Urothelium cell line (cell line): ENCODE data around the gene MET.

Experiments
- DNase-seq: peaks from one replicate; pipeline ENCODE4 v3.0.0; 2011; ENCODE audit warnings: low spot score, mixed read lengths
- FAIRE-seq: peaks from 2 replicates; lab custom pipeline; 2011; peaks lifted over from hg19 to GRCh38; lab: Jason Lieb, UNC

MET gene

DNA sequence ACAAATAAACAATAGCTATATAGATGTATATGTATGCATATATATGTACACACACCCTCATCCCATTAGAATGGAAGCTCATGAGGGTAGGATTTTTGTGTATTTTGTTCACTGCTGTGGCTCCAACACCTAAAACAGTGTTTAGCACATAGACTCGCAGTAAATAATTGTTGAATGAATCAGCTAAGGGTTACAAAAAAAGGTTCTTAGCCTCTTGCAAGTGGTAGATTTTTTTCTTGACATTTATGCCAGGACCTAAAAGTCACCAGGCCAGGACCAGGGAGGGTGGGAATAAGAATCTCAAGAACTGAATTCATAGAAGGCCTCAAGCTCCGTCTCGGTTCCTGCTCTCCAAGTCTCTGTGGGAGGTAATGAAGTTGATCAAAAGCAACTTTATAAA lies 107.9 kb downstream of the MET start:
- FAIRE-seq = no peak
- DNase-seq = no peak

DNA sequence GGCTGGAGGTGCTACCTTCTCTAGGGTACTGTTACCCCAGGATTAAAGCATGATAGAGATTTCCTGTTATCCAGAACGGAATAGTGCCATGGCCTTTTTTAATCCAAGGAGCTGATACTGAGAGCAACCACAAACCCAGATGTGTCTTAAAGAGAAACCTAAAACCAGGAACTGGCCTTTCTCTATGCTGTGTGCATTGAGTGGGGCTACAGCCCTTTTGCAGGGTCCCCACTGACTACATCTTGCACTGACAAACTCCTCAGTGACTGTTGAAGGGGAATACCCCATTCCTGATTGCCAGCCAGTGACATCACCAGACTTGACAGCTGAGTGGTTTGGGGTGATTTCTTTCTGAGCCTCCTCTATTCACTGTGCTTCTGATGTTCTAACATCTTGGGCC lies 108.5 kb downstream of the MET start:
- DNase-seq (no peak), FAIRE-seq (no peak)

DNA sequence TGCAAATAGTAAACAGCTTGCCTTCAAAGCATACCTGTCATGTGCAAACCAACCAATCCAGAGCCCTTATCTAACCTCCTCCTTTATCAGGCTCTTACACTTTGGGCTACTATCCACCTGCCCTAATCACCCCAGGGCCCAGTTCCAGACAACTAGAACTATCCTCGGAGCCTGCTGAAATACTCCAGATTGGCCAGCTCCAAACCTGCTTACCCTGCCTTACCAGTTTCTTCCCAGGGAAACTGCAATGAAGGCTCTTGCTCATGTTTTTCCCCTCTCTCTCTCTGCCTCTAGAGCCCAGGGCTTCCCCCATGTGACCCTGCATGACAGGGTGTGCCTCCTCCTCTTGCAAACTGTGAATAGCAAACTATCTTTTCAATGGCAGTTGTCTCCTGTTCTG lies 109.0 kb downstream of the MET start:
- DNase-seq (no peak), FAIRE-seq (no peak)

DNA sequence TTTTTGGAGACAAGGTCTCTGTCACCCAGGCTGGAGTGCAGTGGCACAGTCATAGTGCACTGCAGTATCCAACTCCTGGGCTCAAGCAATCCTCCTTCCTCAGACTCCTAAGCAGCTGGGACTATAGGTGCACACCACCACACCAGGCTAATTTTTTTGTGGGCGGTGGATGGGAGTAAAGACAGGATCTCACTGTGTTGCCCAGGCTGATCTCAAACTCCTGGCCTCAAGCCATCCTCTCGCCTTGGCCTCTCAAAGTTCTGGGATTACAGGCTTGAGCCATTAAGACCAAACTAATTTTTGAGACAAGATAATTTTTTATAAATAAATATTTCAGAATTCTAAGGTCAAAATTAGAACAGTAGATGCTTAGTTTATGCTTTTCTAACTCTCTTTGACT lies 109.6 kb downstream of the MET start:
- DNase-seq = no peak
- no peak for FAIRE-seq

DNA sequence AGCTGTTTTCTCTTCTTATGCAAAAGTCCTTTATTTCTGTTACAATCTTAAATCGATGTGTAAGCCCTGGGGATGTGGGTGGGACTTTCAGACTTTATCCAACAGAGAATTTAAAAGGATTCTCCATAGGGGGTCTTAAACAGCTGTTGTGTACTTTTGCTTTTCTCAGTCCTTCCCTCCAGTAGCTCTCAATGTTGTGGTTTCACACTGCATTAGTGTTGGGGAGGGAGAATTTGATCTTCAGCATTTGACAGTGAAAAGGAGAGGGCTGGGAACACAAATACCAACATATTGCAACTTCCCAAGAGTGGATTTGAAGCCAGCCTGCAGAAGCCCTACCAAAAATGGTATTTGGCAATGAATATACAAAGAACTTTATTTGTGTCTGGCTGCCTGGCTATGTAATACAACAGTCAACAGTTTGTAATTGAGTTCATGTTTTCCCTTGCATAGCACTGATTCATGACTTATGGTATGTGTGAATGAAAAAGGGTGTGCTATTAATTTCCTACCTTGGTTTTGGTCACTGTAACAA lies 110.2 kb downstream of the MET start:
- FAIRE-seq (no peak), DNase-seq (no peak)

DNA sequence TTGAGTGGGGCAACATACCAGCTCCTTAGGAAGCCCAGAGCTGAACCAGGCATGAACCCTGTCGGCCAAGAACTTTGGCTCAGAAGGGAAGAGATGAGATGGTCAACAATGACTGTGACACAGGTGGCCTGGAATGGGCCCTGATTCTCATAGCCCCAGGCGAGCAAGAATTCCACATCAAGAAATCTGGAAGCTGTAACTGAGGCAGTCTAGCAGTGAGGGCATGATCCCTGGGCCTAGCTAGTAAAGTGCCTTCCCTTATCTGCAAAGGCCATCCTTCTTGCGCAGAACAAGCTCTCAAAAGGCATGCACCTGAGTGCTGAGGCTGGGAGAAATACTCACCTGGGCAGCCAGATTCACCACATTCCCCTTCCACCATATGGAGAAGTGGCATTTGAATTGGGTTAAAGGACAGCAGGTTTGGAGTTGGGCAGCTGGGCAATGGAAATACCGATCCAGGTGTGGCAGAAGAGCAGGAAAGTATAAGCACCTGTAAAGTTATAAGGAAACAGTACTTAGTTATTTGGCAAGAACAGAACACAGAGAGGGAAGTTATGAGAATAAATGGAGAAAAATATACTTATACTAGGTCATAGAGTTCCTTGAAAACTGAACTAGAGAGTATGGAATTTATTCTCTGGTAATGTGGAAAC lies 111.8 kb downstream of the MET start:
- FAIRE-seq = no peak
- no peak for DNase-seq

DNA sequence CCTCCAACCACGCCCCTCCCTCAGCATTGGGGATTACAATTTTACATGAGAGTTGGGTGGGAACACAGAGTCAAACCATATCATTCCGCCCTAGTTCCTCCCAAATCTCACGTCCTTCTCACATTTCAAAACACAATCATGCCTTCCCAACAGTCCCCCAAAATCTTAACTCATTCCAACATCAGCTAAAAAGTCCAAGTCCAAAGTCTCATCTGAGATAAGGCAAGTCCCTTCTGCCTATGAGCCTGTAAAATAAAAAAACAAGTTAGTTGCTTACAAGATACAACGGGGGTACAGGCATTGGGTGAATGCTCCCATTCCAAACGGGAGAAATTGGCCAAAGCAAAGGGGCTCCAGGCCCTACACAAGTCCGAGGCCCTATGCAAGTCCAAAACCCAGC lies 112.7 kb downstream of the MET start:
- FAIRE-seq (no peak), DNase-seq (no peak)

DNA sequence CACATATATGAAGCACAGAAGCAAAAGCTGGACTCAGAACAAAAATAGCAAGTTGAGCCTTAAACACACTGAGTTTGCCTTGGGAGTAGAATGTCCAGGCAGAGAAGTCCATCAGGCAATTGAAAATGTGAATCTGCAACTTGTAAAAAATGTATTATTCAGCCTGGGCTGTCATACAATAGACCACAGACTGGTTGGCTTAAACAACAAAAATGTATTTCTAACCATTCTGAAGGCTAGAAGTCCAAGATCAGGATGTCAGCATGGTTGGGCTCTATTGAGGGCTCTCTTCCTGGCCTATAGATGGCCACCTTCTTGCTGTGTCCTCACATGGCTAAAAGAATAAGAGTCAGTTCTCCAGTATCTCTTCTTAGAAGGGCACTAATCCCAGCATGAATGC lies 113.8 kb downstream of the MET start:
- DNase-seq (no peak), FAIRE-seq (no peak)

DNA sequence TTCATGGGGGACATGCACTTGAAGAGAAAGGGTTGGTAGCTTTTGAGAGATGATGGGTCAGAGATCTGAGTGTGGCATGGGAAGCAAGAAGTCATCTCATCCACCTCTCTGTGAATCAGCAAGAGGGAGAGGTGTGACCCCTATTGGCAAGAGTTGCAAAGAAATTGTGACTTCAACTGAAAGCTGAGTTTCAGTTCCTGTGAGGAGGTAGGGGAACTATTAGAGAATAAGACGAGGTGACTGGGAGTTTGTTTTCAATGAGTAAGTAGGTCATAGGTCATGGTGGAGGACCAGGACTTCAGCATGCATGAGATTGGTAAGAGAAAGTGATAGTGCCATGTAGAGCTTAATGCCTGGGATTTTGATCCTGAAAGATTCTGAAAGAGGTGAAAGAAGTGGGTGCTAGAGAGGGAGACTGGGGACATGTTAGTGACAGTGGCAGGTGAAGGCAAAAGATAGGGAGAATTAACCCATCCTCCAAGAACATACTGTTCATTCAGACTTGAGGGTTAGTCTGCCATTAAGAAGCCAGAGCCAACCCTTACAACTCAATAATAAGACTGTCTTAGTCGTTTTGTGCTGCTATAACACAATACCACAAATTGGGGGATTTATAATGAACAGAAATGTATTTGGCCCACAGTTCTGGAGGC lies 114.9 kb downstream of the MET start:
- no peak for DNase-seq
- no peak for FAIRE-seq

DNA sequence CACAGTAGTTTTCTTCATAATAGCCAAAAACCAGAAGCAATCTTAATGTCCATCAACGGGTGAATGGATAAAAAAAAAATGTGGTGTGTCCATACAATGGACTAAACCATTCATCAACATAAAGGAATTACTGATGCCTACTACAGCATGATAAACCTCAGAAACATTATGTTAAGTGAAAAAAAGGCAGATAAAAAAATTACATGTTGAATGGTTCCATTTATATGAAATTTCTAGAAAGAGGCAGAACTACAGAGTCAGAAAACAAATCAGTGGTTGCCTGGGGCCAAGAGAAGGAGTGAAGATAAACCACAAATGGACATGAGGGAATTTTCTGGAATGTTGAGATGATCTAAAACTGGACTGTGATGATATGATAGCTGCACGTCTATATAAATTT lies 115.9 kb downstream of the MET start:
- FAIRE-seq (no peak), DNase-seq (no peak)

DNA sequence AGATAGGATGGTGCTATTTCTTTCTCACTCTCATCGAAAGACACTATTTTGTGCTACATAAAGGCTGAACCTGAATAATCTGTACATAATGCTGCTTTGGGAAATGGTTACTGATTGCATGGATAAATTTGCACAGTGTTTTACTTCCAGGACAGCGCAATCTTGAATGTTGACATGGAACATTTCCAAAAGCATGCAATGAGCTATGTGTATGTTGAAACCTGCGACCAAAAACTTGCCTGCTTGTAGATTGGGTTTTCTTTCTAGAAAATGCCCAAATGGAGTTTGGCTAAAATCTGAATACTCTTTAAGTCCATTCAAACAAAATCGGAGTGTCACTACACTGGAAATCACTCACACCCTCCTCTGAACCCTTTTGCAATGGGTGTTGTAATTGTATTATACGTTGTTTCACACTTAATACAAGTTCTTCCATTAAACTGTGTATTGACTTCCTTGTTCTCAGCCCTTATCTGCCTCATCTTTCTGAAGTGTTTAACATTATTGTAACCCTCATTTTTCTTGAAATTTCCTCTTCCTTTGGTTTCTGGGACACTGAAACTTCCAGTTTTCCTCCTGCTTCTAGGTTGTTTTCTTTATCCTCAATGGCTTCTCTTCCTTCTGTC lies 116.7 kb downstream of the MET start:
- no peak for FAIRE-seq
- no peak for DNase-seq

DNA sequence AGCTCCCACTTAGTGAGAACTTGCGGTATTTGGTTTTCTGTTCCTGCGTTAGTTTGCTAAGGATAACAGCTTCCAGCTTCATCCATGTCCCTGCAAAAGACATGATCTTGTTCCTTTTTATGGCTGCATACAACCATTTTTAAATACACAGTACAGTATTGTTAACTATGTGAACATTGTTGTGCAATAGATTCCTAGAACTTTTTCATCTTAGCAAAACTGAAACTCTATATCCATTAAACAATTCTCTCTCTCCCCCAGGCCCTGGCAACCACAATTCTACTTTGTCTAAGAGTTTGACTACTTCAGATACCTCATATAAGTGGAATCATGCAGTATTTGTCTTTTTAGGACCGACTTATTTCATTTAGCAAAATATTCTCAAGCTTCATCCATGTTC lies 118.0 kb downstream of the MET start:
- DNase-seq (no peak), FAIRE-seq (no peak)

DNA sequence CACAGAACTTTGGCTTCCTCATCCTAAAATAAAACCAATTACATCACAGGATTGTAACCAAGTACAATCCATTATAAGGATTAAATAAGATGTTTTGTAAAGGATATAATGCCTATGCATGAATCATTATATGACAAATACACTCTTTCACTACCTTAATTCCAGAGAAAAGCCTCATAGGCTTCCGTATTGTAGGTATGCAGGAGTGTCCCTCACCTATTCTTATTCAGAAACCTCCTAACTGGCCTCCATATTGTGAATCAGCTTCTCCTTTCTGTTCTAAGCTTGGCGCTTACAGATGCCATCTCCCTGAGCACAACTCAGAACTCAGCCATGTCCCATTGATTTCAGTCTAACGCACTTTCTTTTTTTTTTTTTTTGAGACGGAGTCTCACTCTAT lies 120.8 kb downstream of the MET start:
- DNase-seq (no peak), FAIRE-seq (no peak)

DNA sequence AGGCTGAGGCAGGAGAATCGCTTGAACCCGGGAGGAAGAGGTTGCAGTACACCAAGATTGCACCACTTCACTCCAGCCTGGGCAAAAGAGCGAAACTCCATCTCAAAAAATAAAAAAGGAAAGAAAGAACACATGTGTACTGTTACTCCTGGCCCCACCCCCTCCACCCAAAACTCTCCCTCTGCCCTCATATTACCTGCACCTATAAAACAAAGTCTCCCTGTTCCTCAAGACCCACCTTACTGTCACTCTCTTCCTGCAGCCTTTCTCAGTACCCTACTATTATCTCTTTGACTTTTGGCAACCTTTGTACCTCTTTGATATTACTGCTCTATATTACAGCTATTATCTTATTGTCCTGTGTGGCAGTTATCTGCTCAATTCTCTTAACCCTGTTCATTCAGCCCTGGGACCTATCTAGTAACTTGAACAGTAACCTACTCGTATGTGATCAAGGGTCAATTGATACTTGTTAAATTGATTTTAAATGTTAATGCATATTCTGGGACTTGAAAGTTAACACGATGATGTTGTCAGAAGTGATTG lies 121.9 kb downstream of the MET start:
- no peak for FAIRE-seq
- DNase-seq = no peak

DNA sequence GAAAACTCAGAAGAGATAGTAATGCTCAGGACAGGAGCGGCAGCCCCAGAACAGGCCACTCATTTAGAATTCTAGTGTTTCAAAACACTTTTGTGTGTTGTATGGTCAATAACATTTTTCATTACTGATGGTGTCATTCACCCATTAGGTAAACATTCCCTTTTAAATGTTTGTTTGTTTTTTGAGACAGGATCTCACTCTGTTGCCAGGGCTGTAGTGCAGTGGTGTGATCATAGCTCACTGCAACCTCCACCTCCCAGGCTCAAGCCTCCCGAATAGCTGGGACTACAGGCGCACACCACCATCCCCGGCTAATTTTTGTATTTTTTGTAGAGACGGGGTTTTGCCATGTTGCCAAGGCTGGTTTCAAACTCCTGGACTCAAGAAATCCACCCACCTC lies 124.5 kb downstream of the MET start:
- no peak for FAIRE-seq
- DNase-seq = no peak

DNA sequence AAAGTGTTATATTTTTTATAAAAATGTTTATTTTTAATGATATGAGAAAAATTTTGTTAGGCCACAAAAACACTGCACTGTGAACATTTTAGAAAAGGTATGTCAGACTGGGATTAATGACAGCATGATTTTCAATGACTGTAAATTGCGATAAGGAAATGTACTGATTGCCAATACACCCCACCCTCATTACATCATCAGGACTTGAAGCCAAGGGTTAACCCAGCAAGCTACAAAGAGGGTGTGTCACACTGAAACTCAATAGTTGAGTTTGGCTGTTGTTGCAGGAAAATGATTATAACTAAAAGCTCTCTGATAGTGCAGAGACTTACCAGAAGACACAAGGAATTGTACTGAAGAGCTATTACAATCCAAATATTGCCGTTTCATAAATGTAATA lies 125.6 kb downstream of the MET start:
- DNase-seq (no peak), FAIRE-seq (no peak)

DNA sequence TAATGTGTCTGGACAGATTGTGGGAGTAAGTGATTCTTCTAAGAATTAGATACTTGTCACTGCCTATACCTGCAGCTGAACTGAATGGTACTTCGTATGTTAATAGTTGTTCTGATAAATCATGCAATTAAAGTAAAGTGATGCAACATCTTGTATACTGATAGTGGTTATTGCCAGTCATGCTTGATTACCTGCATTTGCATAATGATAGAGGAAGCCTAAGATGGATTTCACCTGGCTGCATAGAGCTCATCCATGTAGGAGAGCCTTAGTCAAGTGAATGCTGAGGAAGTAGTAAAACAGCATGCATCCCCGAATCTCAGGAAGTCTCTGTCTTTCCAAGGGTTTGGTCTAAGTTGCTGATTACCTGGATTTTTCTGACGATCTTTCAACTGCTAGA lies 126.2 kb downstream of the MET start:
- FAIRE-seq (no peak), DNase-seq (no peak)

DNA sequence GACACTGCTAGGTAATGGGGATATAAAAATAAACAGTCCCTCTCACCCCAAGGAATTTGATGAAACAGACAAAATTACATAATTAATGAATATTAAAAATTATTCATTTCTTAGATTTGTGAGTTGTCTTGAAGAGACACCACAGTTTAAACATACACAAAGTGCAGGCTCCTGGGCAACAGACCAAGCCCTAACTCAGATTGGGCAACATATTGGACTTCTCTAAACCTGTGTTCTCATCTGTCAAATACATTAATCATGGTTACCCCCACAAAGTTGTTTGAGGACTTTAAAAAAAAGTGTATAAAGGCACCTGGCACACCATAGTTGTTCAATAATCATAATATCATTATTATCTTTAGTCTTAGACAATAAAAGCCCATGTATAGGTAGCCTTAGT lies 127.9 kb downstream of the MET start:
- FAIRE-seq = no peak
- no peak for DNase-seq

DNA sequence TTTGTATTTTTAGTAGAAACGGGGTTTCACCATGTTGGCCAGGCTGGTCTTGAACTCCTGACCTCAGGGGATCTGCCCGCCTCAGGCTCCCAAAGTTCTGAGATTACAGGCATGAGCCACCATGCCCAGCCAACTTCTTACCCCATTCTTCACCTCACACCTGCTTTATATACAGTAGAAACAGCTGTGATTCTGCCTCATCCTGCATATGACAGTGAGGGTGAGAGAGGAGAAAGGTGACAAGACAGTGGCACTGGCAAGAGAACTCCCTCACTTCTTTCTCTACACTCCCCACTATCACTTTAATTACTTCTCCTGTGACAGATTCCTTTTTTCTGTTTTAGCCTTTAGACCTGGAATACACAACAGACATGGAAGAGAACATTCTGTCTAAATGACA lies 128.6 kb downstream of the MET start:
- DNase-seq (no peak), FAIRE-seq (no peak)

DNA sequence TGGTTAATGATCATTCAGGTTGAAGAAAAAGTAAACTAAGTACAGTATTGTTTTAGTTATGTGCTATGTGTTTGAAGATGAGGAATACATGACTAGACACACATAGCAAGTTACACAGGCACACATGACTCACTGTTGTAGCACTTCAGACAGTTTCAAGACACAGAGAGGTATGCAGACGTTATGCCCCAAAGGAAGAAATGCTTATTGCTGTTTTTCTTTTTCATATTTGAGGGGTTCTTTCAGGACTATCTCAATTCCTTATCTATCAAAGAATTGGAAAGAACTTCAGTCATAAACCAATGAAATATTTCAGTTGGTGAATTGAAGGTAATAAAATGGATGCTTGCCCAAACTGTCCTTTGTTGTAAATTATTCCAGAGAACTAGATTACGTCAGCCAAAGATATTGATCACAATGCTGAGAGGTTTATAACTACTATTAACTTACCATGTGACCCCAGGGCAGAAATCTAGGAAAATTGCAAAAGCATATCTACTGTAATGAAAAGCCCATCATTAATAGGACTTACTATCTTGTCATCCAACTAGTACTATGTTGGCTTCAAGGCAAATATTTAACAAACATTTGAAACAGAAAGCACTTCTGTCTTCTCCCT lies 129.2 kb downstream of the MET start:
- DNase-seq = no peak
- FAIRE-seq = no peak

DNA sequence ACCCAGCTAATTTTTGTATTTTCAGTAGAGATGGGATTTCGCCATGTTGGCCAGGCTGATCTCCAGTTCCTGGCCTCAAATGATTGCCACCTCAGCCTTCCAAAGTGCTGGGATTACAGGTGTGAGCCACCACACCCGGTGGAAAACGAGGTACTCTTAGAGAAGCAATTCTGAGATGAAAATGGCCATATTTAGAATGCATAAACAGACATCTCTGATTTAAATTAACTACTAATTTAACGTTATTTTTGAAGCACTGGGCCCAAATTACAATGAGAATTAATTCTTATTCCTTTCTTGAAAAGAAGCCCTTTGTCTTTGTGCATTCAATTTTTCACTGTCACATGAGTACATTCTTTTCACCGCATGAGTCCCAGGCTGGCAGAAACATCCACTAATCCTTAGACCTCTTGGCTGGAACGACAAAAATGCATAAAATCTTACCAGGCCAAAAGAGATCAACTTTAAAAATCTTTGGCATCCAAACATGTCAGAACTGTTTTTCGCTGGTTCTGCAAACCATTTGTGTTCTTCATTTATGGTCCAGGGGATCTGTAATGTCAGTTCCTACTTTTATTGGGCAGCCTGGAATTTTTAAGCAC lies 130.2 kb downstream of the MET start:
- DNase-seq = no peak
- FAIRE-seq = no peak
